GM23248 (cell line): ENCODE results near the gene PPT1. TPM values are rescaled to one million over a fixed set of nuclear protein-coding genes. Genes with fewer than 3 reads are reported as not detected.

Experiments
- DNase-seq: peaks from one replicate; pipeline ENCODE4 v3.0.0-alpha.2; 2015
- H2AFZ ChIP-seq: fragments of 200-600 bp; sonication (generic); 2 replicates; pipeline ENCODE4 v1.6.1; 2016; ENCODE audit warnings: antibody characterized with exemption
- H3F3A ChIP-seq: fragments of 200-600 bp; sonication (generic); 2 replicates; pipeline ENCODE4 v1.6.1; 2016; ENCODE audit warnings: mild to moderate bottlenecking, antibody characterized with exemption, mixed run types; ENCODE audit not compliant: insufficient read depth
- H3K27ac ChIP-seq: fragments of 200-600 bp; sonication (generic); 2 replicates; pipeline ENCODE4 v1.5.1; 2016; ENCODE audit warnings: mild to moderate bottlenecking
- H3K27me3 ChIP-seq: fragments of 200-600 bp; sonication (generic); replicated peaks from 2 replicates; pipeline ENCODE4 v1.6.1; 2016; ENCODE audit warnings: mild to moderate bottlenecking; ENCODE audit not compliant: insufficient read depth
- H3K36me3 ChIP-seq: fragments of 200-600 bp; sonication (generic); 2 replicates; pipeline ENCODE4 v1.6.1; 2016; ENCODE audit warnings: low read depth, mild to moderate bottlenecking
- H3K4me1 ChIP-seq: fragments of 200-600 bp; sonication (generic); 2 replicates; pipeline ENCODE4 v1.6.1; 2016; ENCODE audit warnings: mild to moderate bottlenecking; ENCODE audit not compliant: insufficient read depth
- H3K4me2 ChIP-seq: fragments of 200-600 bp; sonication (generic); one replicate; pipeline ENCODE4 v1.6.1; 2016; ENCODE audit warnings: mild to moderate bottlenecking; ENCODE audit not compliant: unreplicated experiment
- H3K4me3 ChIP-seq: fragments of 200-600 bp; sonication (generic); 2 replicates; pipeline ENCODE4 v1.5.1; 2016; ENCODE audit warnings: mild to moderate bottlenecking
- H3K79me2 ChIP-seq: fragments of 200-600 bp; sonication (generic); 2 replicates; pipeline ENCODE4 v1.6.1; 2016; ENCODE audit warnings: mild to moderate bottlenecking; ENCODE audit not compliant: insufficient read depth
- H3K9ac ChIP-seq: fragments of 200-600 bp; sonication (generic); 2 replicates; pipeline ENCODE4 v1.6.1; 2016; ENCODE audit warnings: mild to moderate bottlenecking
- H3K9me2 ChIP-seq: fragments of 200-600 bp; sonication (generic); 2 replicates; pipeline ENCODE4 v1.6.1; 2016; ENCODE audit warnings: mixed run types, mild to moderate bottlenecking, moderate library complexity; ENCODE audit not compliant: insufficient read depth
- H3K9me3 ChIP-seq: fragments of 200-600 bp; sonication (generic); one replicate; pipeline ENCODE4 v1.6.1; 2017; ENCODE audit warnings: low read depth
- H4K20me1 ChIP-seq: fragments of 200-600 bp; sonication (generic); 2 replicates; pipeline ENCODE4 v1.6.0; 2016; ENCODE audit not compliant: insufficient read depth
- EZH2 ChIP-seq: fragments of 200-600 bp; sonication (generic); IDR thresholded peaks from 2 replicates; pipeline ENCODE4 v1.6.1; 2018; ENCODE audit warnings: antibody characterized with exemption, mild to moderate bottlenecking; ENCODE audit not compliant: insufficient read depth, poor library complexity, severe bottlenecking
- EZH2phosphoT487 ChIP-seq: fragments of 200-600 bp; sonication (generic); IDR thresholded peaks from 2 replicates; pipeline ENCODE4 v1.6.1; 2018; ENCODE audit warnings: antibody characterized with exemption, moderate library complexity, mild to moderate bottlenecking, low read depth; ENCODE audit not compliant: insufficient read depth
- WGBS, 2 experiments: methylation state at CpG; one replicate each; pipeline ENCODE4 v1.1.6; 2015 to 2017; ENCODE audit warnings: low lambda C conversion rate in 2 of 2, low coverage in 1 of 2; ENCODE audit errors: missing lambda C conversion rate in 2 of 2; 5-methylcytosine and 5-hydroxymethylcytosine counted together
- in situ Hi-C: fragments of 300-500 bp; cut with MboI; formaldehyde crosslinking; loops from 2 replicates; pipeline ENCODE4 v1.15.0; 2020
- polyA plus RNA-seq: library from polyadenylated mRNA; unstranded; fragments of >200 nt; fragmentation: Nextera tagmentation; extraction: Ambion mirVana; gene quantifications from 2 replicates; pipeline ENCODE4 v1.2.1, GENCODE V29; 2016
- total RNA-seq: library from RNA; depleted of rRNA; stranded (reverse); fragments of >200 nt; shearing (Covaris generic); gene quantifications from 2 replicates; pipeline ENCODE4 v1.2.3, GENCODE V29; 2014

Gene PPT1
- total and polyA plus RNA-seq, 2 experiments from 2014 or later: 38.3 to 54.0 TPM

DNA sequence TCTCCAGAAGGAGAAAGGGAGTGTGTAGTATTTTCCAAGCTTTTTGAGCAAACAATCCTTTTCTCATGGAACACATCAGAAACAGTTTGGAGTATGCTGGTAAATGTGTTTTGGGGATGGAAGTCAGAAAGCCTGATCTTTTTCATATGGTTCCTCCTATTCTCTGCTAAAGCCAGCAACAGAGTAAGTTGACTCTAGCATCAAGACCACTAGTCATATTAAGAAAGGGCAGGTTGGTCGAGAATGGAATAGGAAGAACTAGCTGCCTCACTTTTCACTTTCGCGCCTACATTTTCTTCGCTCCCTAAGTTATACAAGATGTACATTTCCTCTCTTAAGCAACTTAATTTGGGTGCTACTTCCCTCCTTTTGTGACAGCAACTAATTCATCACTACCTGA lies 24.0 kb downstream of the PPT1 start:
- Histone ChIP-seq H2AFZ (no peak overlapping the region), H3K4me1 (peaks cover 27% of the 10 kb centered on the region), H4K20me1 (no peaks in the 10 kb centered on the region), H3K9me2 (no peaks in the 10 kb centered on the region), H3K27me3 (no peaks in the 10 kb centered on the region), H3K36me3 (peaks cover 56% of the 10 kb centered on the region), H3K79me2 (peaks cover 7% of the 10 kb centered on the region; the same call in 1 of the 2 replicates), H3K4me3 (no peak overlapping the region), H3K9me3 (no peaks in the 10 kb centered on the region), H3F3A (peaks cover 91% of the 10 kb centered on the region), H3K9ac (no peak overlapping the region), H3K4me2 (no peak overlapping the region), H3K27ac (peak overlapping the region; percentile 9; the same call in 1 of the 2 replicates)
- DNase-seq: no peak
- WGBS, 2 experiments: 97% methylated on average over 4 of the region's 4 CpGs
- in situ Hi-C loops: no loop called here
- no peak for TF ChIP-seq EZH2phosphoT487
- no peak for TF ChIP-seq EZH2

DNA sequence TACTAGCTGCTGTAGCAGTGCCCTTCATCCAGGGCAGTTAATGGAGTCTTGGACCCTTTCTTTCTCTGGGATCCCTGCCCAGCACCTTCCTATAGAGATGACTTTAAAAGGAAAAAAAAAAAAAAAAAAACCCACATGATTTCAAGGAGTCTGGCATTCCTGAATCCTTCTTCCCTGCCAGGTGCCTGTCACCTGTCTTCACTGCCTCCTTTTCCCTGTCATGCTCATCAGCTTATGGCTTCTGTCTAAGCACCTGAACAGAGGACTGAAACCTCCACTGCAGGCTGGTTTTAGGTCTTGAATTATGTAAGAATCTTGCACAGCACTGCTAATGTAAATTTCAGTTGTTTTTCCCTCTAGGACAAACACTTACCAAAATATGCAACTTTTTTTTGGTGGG lies 24.9 kb downstream of the PPT1 start:
- peaks cover 66% of the 10 kb centered on the region for H3K36me3 ChIP-seq
- H3K9ac ChIP-seq: no peak overlapping the region
- H3K4me3 ChIP-seq: no peak overlapping the region
- no peak overlapping the region for H2AFZ ChIP-seq
- H3K27ac ChIP-seq: no peak overlapping the region
- no peaks in the 10 kb centered on the region for H3K9me3 ChIP-seq
- H4K20me1 ChIP-seq: no peaks in the 10 kb centered on the region
- no peaks in the 10 kb centered on the region for H3K9me2 ChIP-seq
- no peak overlapping the region for H3K4me2 ChIP-seq
- no peaks in the 10 kb centered on the region for H3K27me3 ChIP-seq
- peaks cover 20% of the 10 kb centered on the region for H3K4me1 ChIP-seq
- in situ Hi-C loops: no loop called here
- no peak for DNase-seq
- TF ChIP-seq EZH2 (no peak), EZH2phosphoT487 (no peak)
- H3K79me2 ChIP-seq: peaks cover 12% of the 10 kb centered on the region
- H3F3A ChIP-seq: peaks cover 81% of the 10 kb centered on the region

DNA sequence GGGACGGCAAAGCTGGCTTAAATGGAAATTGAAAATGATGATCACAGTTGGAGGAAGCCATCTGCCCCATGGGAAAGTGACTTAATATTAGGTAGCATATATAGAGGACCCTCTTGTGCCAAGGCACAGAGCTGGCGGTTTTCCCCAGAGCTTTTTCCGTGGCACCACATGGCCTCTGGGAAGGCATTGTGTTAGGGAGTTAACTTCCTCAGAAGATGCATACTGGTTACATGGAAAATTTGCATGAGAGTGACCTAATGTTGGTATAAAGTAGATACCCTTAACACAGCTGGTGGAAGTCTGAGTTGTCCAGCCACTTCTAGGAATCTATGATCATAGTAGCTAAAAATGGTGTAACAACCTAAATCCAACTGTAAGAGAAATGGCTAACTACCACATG lies 29.2 kb downstream of the PPT1 start:
- Histone ChIP-seq H3K4me1 (peaks cover 11% of the 10 kb centered on the region), H3K4me3 (no peak overlapping the region), H3K4me2 (no peak overlapping the region), H3K9me2 (no peaks in the 10 kb centered on the region), H3K27ac (no peak overlapping the region; the same call in 1 of the 2 replicates), H3K79me2 (peaks cover 53% of the 10 kb centered on the region), H3K9me3 (no peaks in the 10 kb centered on the region), H4K20me1 (no peaks in the 10 kb centered on the region), H3K27me3 (no peaks in the 10 kb centered on the region), H2AFZ (no peak overlapping the region), H3F3A (peaks cover 41% of the 10 kb centered on the region), H3K9ac (no peak overlapping the region), H3K36me3 (peaks cover 87% of the 10 kb centered on the region)
- in situ Hi-C loops: no loop called here
- TF ChIP-seq EZH2 (no peak), EZH2phosphoT487 (no peak)
- no peak for DNase-seq
- WGBS, 2 experiments: 70 to 75% methylated on average over 3 of the region's 3 CpGs

DNA sequence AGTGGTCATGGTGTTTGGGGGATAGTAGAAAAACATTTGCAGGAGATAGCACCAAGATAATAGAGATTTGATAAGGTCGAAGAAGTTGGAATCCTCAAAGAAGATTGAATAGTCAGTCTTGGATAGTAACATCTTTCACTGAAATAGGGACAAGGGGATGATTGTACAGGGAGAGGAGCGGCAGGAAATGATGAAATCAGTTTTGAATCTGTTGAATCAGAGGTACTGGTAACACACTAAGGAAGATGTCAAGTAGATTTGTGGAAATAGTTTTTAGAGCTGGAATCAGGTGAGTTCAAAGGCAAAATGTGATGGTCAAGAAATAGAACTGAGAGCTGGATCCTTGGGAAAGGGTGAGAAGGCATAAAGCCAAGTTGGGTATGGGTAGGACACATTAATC lies 30.0 kb downstream of the PPT1 start:
- Histone ChIP-seq H3F3A (peaks cover 32% of the 10 kb centered on the region; the same call in 1 of the 2 replicates), H3K4me2 (no peak overlapping the region), H3K27ac (peak overlapping the region; percentile 33; the same call in 1 of the 2 replicates), H3K9me2 (no peaks in the 10 kb centered on the region), H3K9me3 (no peaks in the 10 kb centered on the region), H2AFZ (no peak overlapping the region), H3K79me2 (peaks cover 62% of the 10 kb centered on the region), H3K4me1 (peaks cover 11% of the 10 kb centered on the region), H3K9ac (no peak overlapping the region), H4K20me1 (no peaks in the 10 kb centered on the region), H3K27me3 (no peaks in the 10 kb centered on the region), H3K36me3 (peaks cover 82% of the 10 kb centered on the region), H3K4me3 (no peak overlapping the region)
- TF ChIP-seq EZH2 (no peak), EZH2phosphoT487 (no peak)
- DNase-seq: peak; percentile 39
- in situ Hi-C loops: no loop called here
- WGBS, 2 experiments: 92 to 95% methylated on average over 2 of the region's 2 CpGs
